ENCODE measurements around the gene SAE1. TPM values are rescaled to one million over a fixed set of nuclear protein-coding genes. Genes with fewer than 3 reads are reported as not detected.
A peak's percentile ranks its signal among the peaks of the same experiment; 100 is the strongest.

The SAE1 gene
- total and polyA plus RNA-seq, 8 donors, result 67.7 to 125 (median 93.4) TPM

DNA sequence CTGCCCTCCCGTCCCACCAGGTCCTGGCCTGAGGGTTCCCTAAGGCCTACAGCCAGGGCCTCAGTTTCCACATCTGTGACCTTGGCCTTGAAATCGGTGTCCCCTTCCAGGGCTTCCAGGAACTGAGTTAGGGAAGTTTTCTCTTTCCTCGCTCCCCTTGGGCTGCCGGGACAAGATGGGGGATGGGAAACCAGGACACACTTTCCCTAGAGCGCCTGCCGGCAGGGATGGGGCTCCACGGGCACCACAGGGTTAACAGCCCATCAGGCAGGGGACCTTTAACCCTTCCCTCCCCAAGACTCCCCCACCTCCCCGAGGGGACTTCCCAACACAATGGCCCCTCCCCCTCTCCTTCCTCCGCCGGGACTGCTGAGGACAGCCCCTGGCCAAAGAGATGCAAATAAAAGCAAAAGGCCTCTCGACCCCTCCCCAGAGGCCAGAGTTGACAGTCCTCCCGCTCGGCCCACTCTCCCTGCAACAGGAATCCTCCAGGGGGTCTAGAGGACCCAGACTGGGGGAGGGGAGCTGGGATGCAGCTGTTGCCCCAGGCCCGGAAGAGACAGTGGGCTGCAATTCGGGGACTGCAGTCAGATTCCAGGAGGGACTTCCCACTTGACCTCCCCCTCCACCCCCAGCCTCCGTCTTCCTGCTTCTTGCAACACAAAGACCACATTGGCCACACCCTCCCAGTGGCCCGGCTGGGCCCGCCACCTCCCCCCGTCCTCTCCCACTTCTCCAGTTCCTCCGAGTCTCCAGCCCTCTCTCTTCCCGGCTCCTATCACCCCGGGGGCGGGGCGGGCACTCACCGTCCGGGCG, 96.9 kb downstream of the SAE1 start:
- intact Hi-C loops (cut with DNase I), result no loop called here
- Histone ChIP-seq H3K36me3 (peaks cover 0 to under 1% of the 10 kb centered on the region in 2 donors), H3K9me3 (no peaks in the 10 kb centered on the region), H3K4me3 (peak overlapping the region; percentile 34 to 98), H3K27me3 (peaks cover 0 to 8% of the 10 kb centered on the region in 2 donors), H3K4me1 (peaks cover 14 to 70% of the 10 kb centered on the region in 2 donors), H3K27ac (peak overlapping the region; percentile 98 to 99)
- DNase-seq, result peak; percentile 49 to 96 (median 89)
- no peak for TF ChIP-seq CTCF (IDR thresholded peaks at IDR 0.05)
- peak; percentile 60 for ATAC-seq

DNA sequence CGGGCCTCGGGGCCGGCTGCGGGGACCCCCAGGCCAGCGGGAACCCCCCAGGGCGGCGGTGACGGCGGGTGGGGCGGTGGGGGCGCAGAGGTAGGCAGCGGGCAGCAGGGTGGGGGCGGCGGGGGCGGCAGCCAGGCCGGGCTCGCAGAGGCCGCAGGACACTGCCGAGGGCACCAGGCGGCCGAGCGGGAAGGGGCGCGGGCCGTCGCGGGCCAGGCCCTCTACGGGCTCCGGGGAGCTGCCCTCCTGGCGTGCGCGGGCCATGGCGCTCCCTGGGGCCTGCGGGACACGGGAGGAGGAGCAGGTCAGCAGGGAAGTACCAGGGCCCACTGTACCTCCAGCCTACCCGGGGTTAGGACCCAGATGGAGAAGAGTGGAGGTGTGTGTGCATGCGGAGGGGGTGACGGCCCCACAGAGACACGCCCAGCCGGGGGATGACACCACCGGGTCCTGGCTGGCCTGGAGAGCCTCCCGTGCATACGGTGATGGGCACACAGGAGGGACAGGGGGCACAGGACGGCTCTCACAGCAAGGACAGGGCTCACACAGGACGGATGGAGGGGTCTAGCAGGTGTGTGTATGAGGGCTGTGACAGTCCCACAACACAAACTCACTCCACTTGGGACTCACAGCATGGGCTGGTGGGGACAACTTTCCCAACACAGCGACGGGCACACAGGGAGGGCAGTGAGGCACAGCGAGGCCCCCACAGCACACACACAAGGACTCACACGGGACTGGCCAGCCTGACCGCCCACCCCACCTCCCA, 97.7 kb downstream of the SAE1 start:
- Histone ChIP-seq H3K4me3 (peak overlapping the region; percentile 34 to 98), H3K4me1 (peaks cover 14 to 76% of the 10 kb centered on the region in 2 donors), H3K27ac (peak overlapping the region; percentile 98 to 99), H3K9me3 (no peaks in the 10 kb centered on the region), H3K27me3 (peaks cover 0 to 8% of the 10 kb centered on the region in 2 donors), H3K36me3 (no peaks in the 10 kb centered on the region)
- ATAC-seq (peak; percentile 0), DNase-seq (peak in 1 of 4 donors; percentile 54)
- no peak for TF ChIP-seq CTCF (IDR thresholded peaks at IDR 0.05)
- intact Hi-C loops (cut with DNase I), result no loop called here

GRCh38 chr19:47228937-47229675, 98.5 kb downstream of the SAE1 start:
- no peaks in the 10 kb centered on the region for H3K36me3 ChIP-seq
- peaks cover 14 to 76% of the 10 kb centered on the region in 2 donors for H3K4me1 ChIP-seq
- ATAC-seq (no peak), DNase-seq (peak in 1 of 4 donors; percentile 45)
- H3K9me3 ChIP-seq, result no peaks in the 10 kb centered on the region
- intact Hi-C loops (cut with DNase I), result no loop called here
- peak overlapping the region; percentile 98 to 99 for H3K27ac ChIP-seq
- no peak for TF ChIP-seq CTCF (IDR thresholded peaks at IDR 0.05)
- peaks cover 0 to 8% of the 10 kb centered on the region in 2 donors for H3K27me3 ChIP-seq
- peak overlapping the region; percentile 87 to 98 for H3K4me3 ChIP-seq

- Histone ChIP-seq H3K9me3 (no peaks in the 10 kb centered on the region), H3K27me3 (peaks cover 0 to 8% of the 10 kb centered on the region in 2 donors), H3K36me3 (no peaks in the 10 kb centered on the region), H3K4me3 (peak overlapping the region; percentile 87 to 98), H3K27ac (peak overlapping the region; percentile 81 to 98), H3K4me1 (peaks cover 14 to 76% of the 10 kb centered on the region in 2 donors)
- TF ChIP-seq CTCF (IDR thresholded peaks at IDR 0.05), result no peak
- ATAC-seq (no peak), DNase-seq (peak in 1 of 4 donors; percentile 27)
- intact Hi-C loops (cut with DNase I), result no loop called here
Observed at GRCh38 chr19:47229676-47230053, 99.0 kb downstream of the SAE1 start.
